GM18907 (cell line): ENCODE measurements around the gene VDR.
A peak's percentile ranks its signal among the peaks of the same experiment; 100 is the strongest.

Source experiments
- ATAC-seq: cut with Tn5 transposase; IDR thresholded peaks from one replicate; pipeline ENCODE4 v1.9.1; 2021; ENCODE audit warnings: mild to moderate bottlenecking, moderate library complexity; ENCODE audit not compliant: unreplicated experiment

VDR gene

DNA sequence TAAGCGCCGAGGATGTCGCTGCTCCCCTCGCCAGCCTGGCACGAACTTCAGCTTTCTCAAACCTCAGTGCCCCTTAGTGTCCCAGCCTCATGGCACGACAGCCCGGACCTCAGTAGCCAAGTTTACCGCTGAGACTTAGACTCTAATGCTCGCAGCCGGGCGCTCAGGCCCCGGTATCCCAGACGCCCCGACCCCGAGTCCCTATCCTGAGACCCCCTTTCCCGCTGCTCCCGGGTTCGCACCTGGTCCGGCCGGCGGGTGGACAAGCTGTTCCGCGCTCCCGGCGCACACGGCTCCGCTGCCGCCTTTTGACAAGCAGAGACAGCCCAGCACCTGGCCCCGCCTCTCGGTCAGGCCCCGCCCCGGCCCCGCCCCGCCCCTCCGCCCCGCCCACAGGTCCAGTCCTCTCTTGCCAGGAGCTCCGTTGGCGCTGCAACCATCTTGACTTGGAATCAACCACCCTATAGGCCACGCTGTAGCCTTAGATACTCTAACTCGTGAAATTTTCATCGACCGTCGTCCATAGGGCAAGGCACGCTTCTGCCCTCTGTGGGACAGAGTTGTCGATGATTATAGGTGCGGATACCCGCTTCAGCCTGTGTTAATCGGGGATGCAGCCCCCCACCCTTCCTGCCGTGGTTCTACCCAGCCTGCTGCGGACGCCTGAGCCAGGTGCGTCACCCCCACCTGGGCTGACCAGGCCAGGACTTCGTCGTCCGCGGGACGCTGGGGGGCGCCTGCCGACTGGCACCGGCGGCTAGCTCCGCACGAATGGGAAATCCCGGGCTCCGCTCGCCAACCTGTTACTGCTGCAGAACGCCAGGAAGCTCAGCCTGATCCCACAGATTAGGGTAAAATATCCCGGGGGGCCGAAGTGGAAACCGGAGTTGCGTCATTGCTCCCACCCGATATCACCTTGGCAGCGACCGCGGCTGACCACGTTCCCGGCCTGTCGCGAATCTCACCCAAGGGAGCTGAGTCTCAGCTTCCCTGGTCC lies at the start of gene VDR:
TSS of gene VDR (minus strand) at position 282 of the 997 bp plus-strand sequence. CDS start 25,881 bp downstream, outside the sequence.
- peak; percentile 75 for ATAC-seq

DNA sequence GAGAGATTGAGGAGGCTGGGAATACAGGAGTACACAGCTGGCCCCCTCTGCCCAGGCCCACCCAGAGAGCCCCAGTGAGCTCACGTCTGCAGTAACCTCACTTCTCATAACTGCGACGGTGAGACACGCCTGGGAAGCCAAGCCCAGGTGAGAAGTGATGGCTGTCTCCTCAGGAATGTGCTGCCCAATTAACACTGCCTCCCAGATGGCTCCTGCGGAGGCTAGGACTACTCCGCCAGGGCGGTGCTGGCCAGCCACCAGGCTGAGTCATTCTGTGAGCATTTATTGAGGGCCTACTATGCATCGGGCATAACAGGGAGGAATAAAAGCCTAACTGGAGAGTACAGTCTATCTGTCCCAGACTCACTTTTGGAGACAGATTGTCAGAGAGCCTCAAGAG lies 49.3 kb upstream of the VDR start:
- no peak for ATAC-seq

DNA sequence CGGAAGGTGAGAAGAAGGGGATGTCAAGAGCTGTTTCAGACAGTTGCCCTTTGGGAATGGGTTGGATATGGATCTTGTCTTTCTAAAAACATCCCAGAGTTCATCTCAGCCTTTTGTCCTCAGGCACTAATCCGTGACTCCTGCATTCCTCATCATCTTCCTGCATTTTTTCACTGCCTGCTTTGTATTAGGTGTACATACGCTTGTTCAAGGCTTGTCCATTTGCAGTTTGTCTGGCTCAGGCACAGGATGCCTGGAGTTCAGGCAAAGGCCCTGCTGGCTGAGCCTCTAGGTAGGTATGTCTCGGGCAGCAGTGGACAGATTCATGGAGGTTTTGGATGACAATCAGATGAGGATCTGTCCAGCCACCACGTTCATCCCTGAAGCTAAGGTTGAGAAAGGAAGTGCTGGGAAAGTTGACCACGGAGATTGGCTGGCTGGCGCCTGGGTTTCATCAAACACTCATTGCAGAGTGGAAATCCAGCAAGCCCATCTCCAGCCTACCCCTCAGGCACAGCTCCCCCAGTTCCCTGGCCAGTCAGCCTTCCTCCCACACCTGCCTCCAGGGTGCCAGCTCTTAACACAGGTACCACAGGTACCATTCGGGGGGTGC lies 46.2 kb upstream of the VDR start:
- no peak for ATAC-seq

DNA sequence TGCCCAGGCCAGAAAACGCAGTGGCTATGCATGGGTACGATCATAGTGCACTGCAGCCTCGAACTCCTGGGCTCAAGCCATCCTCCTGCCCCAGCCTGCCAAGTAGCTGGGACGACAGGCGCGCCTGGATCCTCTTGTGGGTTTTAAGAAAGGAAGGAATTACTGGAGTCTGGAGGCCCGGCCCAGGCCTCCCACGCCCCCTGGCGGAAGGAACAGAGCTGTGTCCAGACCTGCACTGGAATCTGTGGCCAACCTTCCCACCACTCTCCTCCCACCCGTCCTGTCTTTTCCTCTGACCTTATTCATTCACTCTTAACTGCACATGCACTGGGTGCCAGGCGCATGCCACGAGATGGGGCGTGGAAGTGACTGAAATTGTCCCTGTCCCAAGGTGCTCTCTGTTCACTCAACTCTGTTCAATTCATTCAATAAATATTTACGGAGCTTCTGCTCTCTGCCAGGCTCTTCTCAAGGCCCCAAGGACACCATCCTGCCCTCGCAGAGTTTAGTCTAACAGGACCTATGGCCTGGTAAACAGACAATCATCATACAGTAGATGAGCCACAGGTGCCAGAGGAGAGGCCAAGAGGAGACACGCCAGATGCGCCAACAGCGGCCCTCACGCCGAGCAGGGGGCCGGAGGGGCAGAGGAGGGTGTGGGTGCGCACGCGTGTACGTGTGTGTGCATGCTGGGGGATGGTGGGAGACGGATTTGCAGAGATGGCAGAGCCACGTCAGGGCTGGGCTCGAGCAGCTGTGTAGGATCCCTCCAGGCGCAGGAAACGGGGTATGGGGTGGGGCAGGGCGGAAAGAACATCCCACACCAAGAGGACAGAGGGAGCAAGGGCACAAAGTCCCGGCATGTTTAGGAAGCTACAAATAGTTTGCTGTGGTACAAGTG lies 44.9 kb upstream of the VDR start:
- no peak for ATAC-seq

DNA sequence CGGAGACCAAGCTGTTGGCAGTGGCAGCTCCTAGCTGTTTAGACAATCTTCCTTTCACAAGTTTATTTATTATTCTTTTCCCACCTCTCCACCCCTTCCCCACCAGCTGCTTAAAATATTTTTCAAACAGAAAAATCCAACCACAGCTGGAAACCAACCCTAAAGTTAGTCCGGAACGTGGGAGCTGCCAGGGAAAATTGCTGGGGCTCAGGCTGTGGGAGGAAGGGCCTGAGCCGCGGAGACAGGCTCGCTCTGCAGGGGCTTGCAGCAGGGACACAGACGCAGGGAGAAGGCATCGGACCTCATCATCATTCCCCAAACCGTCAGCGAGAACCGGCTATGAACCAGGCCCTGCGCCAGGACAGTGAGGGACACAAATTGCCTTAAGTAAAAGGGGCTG lies 42.5 kb upstream of the VDR start:
- ATAC-seq = no peak

DNA sequence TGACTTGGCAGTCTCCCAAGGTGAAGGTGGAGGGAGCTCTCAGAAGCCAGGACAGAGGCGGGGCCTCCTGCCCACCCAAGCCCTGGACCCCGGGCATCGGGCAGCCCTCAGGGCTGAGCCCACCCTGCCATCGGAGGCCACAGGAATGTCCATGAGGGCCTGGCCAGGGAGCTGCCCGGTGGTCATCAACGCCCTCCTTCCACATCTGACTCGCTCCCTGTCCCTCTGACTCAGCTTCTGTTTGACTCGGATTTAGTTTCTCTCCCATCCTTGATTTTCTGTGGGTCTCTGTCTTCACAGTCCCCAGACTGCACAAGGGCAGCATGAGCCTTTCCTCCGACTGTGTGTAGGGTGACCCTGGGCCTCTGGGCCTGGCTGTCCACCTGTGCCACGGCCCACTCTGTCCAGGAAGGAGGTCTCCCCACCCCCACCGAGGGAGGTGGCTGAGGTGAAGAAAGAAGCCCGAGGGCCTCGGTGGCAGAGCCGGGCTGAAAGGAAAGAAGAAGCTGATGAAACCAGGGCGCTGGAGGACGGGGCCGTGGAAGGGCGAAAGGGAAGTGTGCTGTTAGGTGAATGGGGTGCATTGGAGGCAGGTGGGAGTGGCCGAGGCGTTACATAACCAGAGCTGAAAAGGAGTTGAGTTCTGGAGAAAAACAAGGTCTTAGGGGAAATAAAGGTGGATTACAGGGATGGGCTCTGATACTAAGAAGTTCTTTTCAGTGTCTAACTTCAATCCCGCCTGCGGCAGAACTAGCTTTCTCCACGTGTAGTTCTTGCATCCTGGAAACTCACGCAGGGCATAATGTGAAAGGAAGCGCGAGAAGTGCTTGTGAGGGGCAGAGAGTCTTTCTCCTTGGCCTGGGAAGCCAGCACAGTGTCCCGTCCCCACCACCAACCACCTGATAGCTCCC lies 41.9 kb upstream of the VDR start:
- no peak for ATAC-seq

DNA sequence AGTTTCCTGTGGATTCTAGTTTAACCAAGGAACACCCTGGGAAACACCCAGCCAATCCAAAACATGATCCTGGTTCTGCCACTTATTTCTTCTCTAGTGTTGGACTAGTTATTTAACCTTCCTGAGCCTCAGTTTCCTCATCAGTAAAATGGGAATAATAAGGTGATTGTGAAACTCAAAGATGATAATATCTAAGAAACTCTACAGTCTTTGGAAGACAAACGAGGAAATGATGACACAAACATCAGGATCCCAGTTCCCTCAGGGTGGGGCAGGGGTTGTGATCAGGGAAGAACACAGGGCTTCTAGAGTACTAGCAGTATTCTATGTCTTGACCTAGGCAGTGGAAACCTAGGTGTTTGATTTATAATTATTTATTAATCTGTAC lies 40.5 kb upstream of the VDR start:
- ATAC-seq = no peak

DNA sequence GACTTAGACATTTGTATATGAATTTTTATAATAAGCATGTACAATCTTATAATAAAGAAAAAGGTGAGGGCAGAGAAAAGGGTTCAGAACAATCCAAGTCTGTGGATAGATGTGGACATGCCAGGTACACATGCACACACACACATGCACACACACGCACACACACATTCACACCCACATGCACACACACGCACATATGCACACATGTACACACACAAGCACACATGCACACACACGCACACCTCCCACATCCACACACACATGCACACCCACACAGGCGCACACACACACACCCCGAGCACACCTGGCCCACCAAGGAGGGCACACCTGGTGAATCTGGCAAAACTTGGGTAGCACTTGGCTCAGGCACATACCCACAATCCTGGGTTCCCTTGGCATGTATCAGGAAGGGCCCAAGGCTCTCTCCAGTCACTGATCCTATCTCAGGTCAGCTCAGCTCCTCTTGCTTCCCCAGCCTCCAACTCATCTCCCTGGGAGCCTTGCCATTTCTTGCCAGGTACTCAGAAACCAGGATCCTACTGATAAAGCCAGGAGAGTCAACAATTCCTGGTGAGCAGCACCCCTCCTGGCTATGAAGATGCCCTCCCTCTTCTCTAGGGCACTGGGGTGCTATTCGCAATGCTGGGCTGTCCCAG lies 40.0 kb upstream of the VDR start:
- no peak for ATAC-seq

DNA sequence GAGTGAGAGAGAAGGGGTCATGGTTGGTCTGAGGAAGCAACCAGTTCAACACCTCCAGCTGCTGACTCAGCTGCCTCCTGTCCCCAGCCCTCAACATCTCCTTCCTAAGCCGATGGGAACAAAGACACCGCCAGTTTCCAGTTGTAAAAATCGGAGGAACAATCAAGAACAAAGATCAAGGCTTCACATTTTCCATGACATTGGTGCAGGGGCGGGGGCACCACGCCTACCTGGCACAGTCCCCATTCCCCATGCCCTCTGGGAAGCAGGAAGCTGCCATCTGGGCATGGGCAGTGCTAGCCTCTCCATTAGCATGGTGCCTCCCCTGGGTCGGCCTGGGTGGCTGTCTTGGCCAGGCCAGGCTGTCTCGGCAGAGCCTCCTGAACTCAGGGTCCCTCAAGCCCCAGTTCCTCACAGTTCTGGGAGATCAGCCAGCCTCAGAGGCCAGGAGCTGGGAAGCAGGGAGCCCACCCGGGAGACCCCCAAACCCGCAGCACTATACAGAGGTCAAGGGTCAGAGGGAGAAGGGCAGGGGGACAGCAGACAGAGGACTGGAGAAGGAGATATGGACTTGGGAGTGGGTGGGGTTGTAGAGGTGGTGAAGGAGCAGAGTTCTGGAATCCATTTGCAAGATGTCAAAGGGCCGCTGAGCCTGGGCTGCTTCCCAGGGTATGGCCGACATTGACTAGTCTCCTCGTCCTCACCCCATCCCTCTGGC lies 39.0 kb upstream of the VDR start:
- ATAC-seq = no peak

DNA sequence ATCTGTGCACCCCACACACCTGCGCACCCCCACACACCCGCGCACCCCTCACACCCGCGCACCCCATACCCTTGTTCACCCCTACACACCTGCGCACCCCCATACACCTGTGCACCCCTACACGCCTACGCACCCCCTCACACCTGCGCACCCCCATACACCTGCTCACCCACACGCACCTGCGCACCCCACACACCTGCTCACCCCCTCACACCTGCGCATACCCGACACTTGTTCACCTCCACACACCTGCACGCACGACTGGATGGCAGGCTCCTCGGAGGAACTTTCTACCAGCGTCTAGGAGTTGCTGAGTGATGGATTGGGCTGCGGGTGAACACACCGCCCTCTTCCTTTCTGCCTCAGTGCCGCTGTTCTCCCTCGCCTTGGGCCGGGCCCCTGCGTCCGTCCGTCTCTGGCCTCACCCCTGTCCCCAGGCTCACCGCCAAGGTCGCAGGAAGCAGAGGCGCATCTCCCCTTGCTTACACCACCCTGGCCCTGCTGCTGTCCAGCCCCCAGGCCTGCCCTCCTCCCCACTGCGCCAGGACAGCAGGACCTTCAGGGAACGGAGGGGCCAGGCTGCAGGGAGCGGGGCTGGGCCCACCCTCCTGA lies 37.9 kb upstream of the VDR start:
- ATAC-seq = no peak

DNA sequence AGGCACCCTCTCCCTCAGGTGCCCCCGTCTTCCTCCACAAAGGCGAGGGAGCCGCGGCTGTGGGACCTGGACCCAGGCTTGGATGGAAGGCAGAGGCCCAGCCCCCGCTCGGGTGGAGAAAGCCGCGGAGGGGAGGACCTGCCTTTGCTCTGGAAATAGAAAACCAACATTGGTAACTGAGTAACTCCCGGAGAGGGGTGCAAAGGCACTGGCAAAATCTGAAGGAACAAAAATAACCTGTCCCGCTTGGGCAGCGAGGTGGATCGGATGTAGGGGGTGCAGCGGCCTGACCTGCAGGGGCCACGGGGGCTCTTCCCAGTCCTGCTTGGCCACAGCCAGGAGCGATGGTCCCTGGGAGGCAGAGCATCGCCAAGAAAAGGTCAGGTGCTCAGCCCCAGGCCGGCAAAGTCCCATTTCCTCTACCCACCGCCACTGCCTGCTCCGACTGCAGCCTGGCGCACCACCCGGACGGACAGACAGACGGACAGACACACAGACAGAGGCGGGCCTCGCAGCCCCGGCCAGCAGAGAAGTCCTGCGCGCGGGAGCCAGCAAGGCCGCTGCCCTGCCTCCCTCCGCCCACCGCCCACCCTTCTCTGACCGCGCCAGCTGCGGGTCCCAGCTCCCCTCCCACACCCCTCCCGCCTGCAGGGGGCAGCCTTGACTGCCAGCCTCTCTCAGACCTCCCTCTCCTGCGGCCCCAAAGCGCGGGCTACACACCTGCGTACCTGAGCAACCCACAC lies 37.2 kb upstream of the VDR start:
- no peak for ATAC-seq

DNA sequence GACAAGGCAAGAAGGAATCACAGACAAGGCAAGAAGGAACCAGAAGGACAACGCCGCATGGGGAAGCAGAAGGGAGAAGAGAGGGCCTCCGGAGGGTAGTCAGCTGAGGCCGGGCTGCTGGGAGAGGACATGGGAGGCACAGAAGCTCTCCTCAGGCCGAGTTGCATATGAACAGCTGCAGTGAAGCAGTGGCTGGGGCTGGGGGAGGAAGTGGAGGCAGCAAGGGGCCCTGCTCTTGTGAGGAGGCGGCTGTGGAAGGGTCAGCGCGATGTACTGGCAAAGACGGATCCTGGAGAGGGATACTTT lies 36.6 kb upstream of the VDR start:
- ATAC-seq = no peak

DNA sequence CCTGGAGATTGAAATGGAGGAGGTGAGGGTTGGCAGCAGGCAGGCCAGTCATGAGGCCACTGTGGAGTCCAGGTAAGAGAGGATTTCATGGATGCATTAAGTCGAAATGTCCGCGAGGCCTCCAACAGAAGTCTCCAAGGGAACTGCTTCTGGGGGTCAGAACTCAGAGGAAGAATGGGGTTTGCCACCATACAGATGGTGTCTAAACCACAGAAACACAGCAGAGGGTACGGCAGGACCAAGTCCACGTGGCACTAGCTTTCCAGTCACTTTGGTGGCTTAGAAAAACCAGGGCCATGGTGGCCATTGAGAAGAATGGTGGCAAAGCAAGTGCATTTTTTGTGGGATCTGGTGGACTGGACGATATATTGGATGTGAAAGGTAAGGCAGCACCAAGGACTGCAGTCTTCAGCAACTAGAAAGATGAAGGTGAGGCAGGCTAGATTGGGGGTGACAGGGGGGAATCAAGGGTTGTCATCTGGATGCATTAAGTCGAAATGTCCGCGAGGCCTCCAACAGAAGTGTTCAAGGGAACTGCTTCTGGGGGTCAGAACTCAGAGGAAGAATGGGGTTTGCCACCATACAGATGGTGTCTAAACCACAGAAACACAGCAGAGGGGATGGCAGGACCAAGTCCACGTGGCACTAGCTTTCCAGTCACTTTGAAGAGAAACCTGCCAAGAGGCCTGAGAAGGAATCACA lies 36.1 kb upstream of the VDR start:
- no peak for ATAC-seq

DNA sequence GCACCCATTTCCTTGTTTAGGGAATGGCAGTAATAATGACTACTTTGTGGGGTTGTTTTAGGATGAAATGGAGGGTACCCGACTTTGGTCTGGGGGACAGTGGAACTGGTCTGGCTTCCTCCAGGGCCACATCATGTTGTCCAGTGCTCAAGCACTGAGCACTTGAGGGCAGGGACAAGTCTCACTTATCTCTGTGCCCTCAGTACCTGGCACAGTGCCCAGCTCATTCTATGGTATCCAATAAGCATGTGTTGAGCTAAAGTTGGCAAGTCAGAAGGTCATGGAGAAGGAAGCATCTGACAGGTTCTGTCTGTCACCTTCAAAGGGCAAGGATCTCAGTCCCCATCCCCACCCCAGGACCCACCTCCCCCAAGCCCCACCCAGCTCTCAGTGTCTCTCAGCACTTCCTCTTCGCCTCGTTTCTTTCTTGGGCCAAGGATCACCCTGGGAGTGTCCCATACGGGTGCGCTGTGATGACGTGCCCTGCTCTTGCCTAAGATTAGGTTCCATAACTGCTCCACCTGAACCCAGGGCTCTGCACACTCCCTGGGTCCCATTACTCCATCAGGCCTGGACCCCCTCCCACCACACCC lies 34.3 kb upstream of the VDR start:
- ATAC-seq = no peak

DNA sequence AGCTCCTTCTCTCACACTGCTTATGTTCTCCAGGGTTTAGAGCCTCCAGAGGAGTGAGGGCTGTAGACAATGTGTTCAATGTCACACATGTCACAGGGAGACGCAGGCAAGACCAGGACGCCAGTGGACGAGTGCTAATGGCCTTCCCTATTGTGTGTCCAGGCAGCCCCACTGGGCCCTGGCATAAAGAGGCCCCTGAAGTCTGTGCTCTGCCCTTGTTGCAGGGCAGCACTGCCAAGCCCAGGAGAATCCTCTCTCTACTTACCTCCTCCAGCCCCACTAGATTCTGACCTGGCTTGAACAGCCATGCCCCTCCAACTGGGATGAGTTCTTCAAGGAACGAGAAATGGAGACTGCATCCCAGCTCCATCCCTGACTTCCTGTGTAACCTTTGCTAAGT lies 33.8 kb upstream of the VDR start:
- no peak for ATAC-seq

DNA sequence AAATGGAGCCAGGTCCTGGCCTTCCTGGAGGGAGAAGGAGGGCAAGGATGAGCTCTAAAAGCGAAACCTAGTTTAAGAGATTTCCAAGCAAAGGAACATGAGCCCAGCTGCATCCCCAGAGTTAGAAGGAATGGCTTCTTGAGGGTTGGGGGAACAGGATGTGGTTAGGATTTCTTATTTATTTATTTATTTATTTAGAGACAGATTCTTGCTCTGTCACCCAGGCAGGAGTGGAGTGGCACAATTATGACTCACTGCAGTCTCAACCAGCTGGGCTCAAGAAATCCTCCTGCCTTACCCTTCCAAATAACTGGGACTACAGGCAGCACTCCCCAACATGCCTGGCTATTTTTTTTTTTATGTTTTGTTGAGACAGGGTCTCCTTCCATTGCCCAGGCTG lies 33.3 kb upstream of the VDR start:
- no peak for ATAC-seq

DNA sequence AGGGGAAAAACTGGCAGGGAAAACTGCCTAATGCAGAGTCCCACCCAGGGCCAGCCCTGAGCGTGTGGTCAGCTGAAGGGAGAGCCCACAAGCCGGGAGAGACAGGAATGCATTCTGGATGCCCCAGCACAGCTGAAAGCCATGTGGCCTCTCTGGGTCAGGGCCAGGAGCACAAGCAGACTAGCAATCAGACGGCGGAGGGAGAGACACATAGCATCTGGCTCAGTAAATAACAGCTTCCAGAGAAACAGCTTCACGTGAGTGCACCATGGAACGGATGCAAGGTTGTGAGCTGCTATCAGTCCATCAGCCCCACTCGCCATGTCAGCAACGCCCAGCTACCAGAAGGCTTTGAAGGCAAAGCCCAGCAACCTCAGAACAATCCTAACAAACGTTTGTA lies 30.4 kb upstream of the VDR start:
- no peak for ATAC-seq
